Hepatocyte (in vitro differentiated cells): Measurements from ENCODE around the gene LY86. TPM values are rescaled to one million over a fixed set of nuclear protein-coding genes. Genes with fewer than 3 reads are reported as not detected.

Experiments
- DNase-seq: peaks from one replicate; pipeline ENCODE4 v3.0.0-alpha.2; 2016; ENCODE audit warnings: low spot score
- H2AFZ ChIP-seq: fragments of 200-600 bp; sonication (generic); 2 replicates; pipeline ENCODE4 v1.6.0; 2016; ENCODE audit warnings: antibody characterized with exemption, mild to moderate bottlenecking
- H3K27ac ChIP-seq: fragments of 200-600 bp; sonication (generic); 2 replicates; pipeline ENCODE4 v1.5.1; 2016; ENCODE audit warnings: mild to moderate bottlenecking
- H3K27me3 ChIP-seq: fragments of 200-600 bp; sonication (generic); 2 replicates; pipeline ENCODE4 v1.6.1; 2016
- H3K36me3 ChIP-seq: fragments of 200-600 bp; sonication (generic); replicated peaks from 2 replicates; pipeline ENCODE4 v1.5.1; 2016; ENCODE audit warnings: low read depth; ENCODE audit not compliant: insufficient read depth
- H3K4me1 ChIP-seq: fragments of 200-600 bp; sonication (generic); 2 replicates; pipeline ENCODE4 v1.5.1; 2016; ENCODE audit warnings: mild to moderate bottlenecking, moderate library complexity; ENCODE audit not compliant: insufficient read depth
- H3K4me2 ChIP-seq: fragments of 200-600 bp; sonication (generic); 2 replicates; pipeline ENCODE4 v1.6.0; 2016
- H3K4me3 ChIP-seq: fragments of 200-600 bp; sonication (generic); 2 replicates; pipeline ENCODE4 v1.5.1; 2016; ENCODE audit warnings: mild to moderate bottlenecking
- H3K79me2 ChIP-seq: fragments of 200-600 bp; sonication (generic); 2 replicates; pipeline ENCODE4 v1.6.0; 2017; ENCODE audit warnings: mild to moderate bottlenecking
- H3K9me2 ChIP-seq: fragments of 200-600 bp; sonication (generic); replicated peaks from 2 replicates; pipeline ENCODE4 v1.6.0; 2017; ENCODE audit warnings: mild to moderate bottlenecking; ENCODE audit not compliant: insufficient read depth
- H3K9me3 ChIP-seq: fragments of 200-600 bp; sonication (generic); 2 replicates; pipeline ENCODE4 v1.5.1; 2016; ENCODE audit warnings: low read depth, mild to moderate bottlenecking
- H4K20me1 ChIP-seq: fragments of 200-600 bp; sonication (generic); 2 replicates; pipeline ENCODE4 v1.6.0; 2016; ENCODE audit warnings: mild to moderate bottlenecking; ENCODE audit not compliant: insufficient read depth, poor library complexity, severe bottlenecking
- CTCF ChIP-seq: fragments of 200-600 bp; sonication (generic); IDR thresholded peaks from 2 replicates; pipeline ENCODE4 v1.5.1; 2016; ENCODE audit warnings: antibody characterized with exemption, mild to moderate bottlenecking; ENCODE audit not compliant: poor library complexity
- EZH2 ChIP-seq: fragments of 200-600 bp; sonication (generic); IDR thresholded peaks from 2 replicates; pipeline ENCODE4 v1.6.1; 2016; ENCODE audit warnings: antibody characterized with exemption, mild to moderate bottlenecking, borderline replicate concordance
- EZH2phosphoT487 ChIP-seq: fragments of 200-600 bp; sonication (generic); IDR thresholded peaks from one replicate; pipeline ENCODE4 v1.6.1; 2018; ENCODE audit warnings: antibody characterized with exemption, mild to moderate bottlenecking, low read depth, moderate library complexity; ENCODE audit not compliant: unreplicated experiment, severe bottlenecking
- WGBS: methylation state at CpG from one replicate; pipeline ENCODE4 v1.1.6; 2016; ENCODE audit warnings: low lambda C conversion rate; ENCODE audit errors: missing lambda C conversion rate; 5-methylcytosine and 5-hydroxymethylcytosine counted together
- polyA plus RNA-seq: library from polyadenylated mRNA; unstranded; fragments of >200 nt; fragmentation: Nextera tagmentation; extraction: Ambion mirVana; gene quantifications from 2 replicates; pipeline ENCODE4 v1.2.1, GENCODE V29; 2016
- total RNA-seq: library from RNA; depleted of rRNA; stranded (reverse); fragments of >200 nt; gene quantifications from 2 replicates; pipeline ENCODE4 v1.2.3, GENCODE V29; 2014

LY86 gene
- total and polyA plus RNA-seq, 2 experiments from 2014 or later: 0.27 to 0.82 TPM

GRCh38 chr6:6679633-6680032 lies 91.1 kb downstream of the LY86 start:
- Histone ChIP-seq H3K79me2 (no peaks in the 10 kb centered on the region), H3K9me2 (no peaks in the 10 kb centered on the region), H3K9me3 (no peaks in the 10 kb centered on the region), H3K4me2 (no peak overlapping the region), H3K27me3 (no peaks in the 10 kb centered on the region), H3K27ac (no peak overlapping the region), H3K4me3 (no peak overlapping the region), H4K20me1 (no peaks in the 10 kb centered on the region), H3K36me3 (no peaks in the 10 kb centered on the region), H2AFZ (no peak overlapping the region), H3K4me1 (peaks cover 6% of the 10 kb centered on the region)
- DNase-seq: no peak
- TF ChIP-seq EZH2phosphoT487 (no peak), CTCF (no peak), EZH2 (no peak)
- 79% methylated on average over 5 of the region's 5 CpGs for WGBS

GRCh38 chr6:6680526-6680925 lies 92.0 kb downstream of the LY86 start:
- TF ChIP-seq EZH2phosphoT487: no peak
- TF ChIP-seq CTCF: no peak
- TF ChIP-seq EZH2: no peak
- Histone ChIP-seq H3K4me1 (peaks cover 6% of the 10 kb centered on the region), H3K9me3 (no peaks in the 10 kb centered on the region), H3K27ac (no peak overlapping the region), H4K20me1 (no peaks in the 10 kb centered on the region), H3K79me2 (no peaks in the 10 kb centered on the region), H3K27me3 (no peaks in the 10 kb centered on the region), H3K36me3 (no peaks in the 10 kb centered on the region), H3K4me3 (no peak overlapping the region), H2AFZ (no peak overlapping the region), H3K9me2 (no peaks in the 10 kb centered on the region), H3K4me2 (no peak overlapping the region)
- DNase-seq: no peak

- Histone ChIP-seq H3K9me3 (no peaks in the 10 kb centered on the region), H3K9me2 (no peaks in the 10 kb centered on the region), H4K20me1 (no peaks in the 10 kb centered on the region), H2AFZ (no peak overlapping the region), H3K79me2 (no peaks in the 10 kb centered on the region), H3K27me3 (no peaks in the 10 kb centered on the region), H3K4me1 (peaks cover 6% of the 10 kb centered on the region), H3K4me3 (no peak overlapping the region), H3K4me2 (no peak overlapping the region), H3K36me3 (no peaks in the 10 kb centered on the region), H3K27ac (no peak overlapping the region)
- TF ChIP-seq EZH2phosphoT487: no peak
- no peak for TF ChIP-seq CTCF
- no peak for TF ChIP-seq EZH2
- DNase-seq: no peak
- 68% methylated on average over 11 of the region's 11 CpGs for WGBS
Measured at GRCh38 chr6:6681075-6681849, 92.7 kb downstream of the LY86 start.
